ENCODE data around the gene B4GALT6. TPM values are rescaled to one million over a fixed set of nuclear protein-coding genes. Genes with fewer than 3 reads are reported as not detected.

Gene B4GALT6
- total RNA-seq, 1 donor from 2014 or later = 46.3 TPM

DNA sequence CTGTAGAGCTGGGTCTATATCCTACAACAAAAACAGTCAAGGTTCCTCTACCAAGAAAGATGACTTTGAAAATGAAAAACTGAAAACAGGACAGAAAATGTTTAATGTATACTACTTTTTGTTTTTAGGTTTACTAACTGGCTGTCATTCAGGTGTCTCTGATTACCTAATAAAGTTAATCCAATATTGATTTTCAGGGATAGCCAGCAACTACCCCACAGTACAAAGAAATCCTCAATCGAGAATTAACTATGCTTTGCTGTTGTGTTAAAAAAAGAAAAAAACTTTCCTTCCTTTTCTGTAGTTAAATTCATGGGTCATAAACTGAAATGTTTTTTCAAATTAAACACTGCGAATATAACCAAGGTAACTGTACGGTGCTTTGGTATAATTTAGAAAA is 46.9 kb downstream of the B4GALT6 start:
- DNase-seq (ENCODE audit: low spot score in 2 of 2, unreplicated experiment in 2 of 2) = no peak
- H3K4me1 Mint-ChIP-seq = no peaks in the 10 kb centered on the region
- H3K27ac Mint-ChIP-seq = no peak overlapping the region
- peaks cover 40% of the 10 kb centered on the region for H3K36me3 Mint-ChIP-seq
- peaks cover 11% of the 10 kb centered on the region for H3K9me3 Mint-ChIP-seq
- no peak overlapping the region for H3K4me3 Mint-ChIP-seq
- no peak for TF ChIP-seq CTCF (IDR thresholded peaks at IDR 0.05; ENCODE audit: unreplicated experiment)
- H3K27me3 Mint-ChIP-seq (ENCODE audit: low read depth) = no peaks in the 10 kb centered on the region

DNA sequence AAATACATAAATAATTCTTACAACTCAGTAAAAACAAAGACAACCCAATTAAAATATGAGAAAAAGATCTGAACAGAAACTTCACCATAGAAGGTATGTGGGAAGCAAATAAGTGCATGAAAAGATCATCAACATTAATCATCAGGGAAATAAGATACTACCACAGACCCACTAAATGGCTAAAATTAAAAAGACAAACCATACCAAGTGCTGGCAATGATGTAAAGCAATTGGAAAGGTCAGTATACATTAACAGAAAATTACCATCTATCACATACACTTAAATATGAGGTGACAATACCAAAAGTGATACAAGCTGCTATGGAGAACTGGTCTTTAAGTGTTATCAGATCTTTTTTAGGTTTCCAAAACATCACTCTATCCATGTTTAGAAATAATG is 48.0 kb downstream of the B4GALT6 start:
- H3K4me1 Mint-ChIP-seq = no peaks in the 10 kb centered on the region
- no peak for DNase-seq (ENCODE audit: low spot score in 2 of 2, unreplicated experiment in 2 of 2)
- peaks cover 11% of the 10 kb centered on the region for H3K9me3 Mint-ChIP-seq
- TF ChIP-seq CTCF (IDR thresholded peaks at IDR 0.05; ENCODE audit: unreplicated experiment) = no peak
- no peak overlapping the region for H3K4me3 Mint-ChIP-seq
- H3K27me3 Mint-ChIP-seq (ENCODE audit: low read depth) = no peaks in the 10 kb centered on the region
- H3K36me3 Mint-ChIP-seq = peaks cover 30% of the 10 kb centered on the region
- H3K27ac Mint-ChIP-seq = no peak overlapping the region

DNA sequence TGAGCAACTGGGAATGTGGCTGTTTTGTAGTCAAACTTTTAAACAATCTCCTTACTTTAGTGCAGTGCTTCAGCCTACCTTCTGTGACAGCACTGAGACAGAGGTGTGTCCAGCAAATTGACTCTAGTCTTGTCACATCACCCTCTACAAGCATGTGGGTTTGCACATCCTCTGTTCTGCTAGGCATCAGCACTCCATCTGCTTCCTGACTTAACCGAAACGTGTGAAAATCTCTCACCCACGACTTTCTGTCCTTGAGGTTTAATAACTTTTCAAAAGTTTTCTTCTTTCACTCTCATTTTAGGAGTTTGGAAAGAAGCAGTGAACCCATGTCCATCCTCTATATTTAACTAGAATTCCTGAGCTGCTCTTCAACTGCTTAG is 50.1 kb downstream of the B4GALT6 start:
- Mint-ChIP-seq H3K4me1 (no peaks in the 10 kb centered on the region), H3K27ac (no peak overlapping the region), H3K9me3 (peaks cover 11% of the 10 kb centered on the region), H3K36me3 (peaks cover 33% of the 10 kb centered on the region), H3K27me3 (ENCODE audit: low read depth) (no peaks in the 10 kb centered on the region), H3K4me3 (no peak overlapping the region)
- DNase-seq (ENCODE audit: low spot score in 2 of 2, unreplicated experiment in 2 of 2) = no peak
- TF ChIP-seq CTCF (IDR thresholded peaks at IDR 0.05; ENCODE audit: unreplicated experiment) = no peak

- H3K36me3 Mint-ChIP-seq = peaks cover 30% of the 10 kb centered on the region
- H3K27ac Mint-ChIP-seq = no peak overlapping the region
- H3K4me1 Mint-ChIP-seq = no peaks in the 10 kb centered on the region
Measured at GRCh38 chr18:31633392-31634330, 50.7 kb downstream of the B4GALT6 start.

DNA sequence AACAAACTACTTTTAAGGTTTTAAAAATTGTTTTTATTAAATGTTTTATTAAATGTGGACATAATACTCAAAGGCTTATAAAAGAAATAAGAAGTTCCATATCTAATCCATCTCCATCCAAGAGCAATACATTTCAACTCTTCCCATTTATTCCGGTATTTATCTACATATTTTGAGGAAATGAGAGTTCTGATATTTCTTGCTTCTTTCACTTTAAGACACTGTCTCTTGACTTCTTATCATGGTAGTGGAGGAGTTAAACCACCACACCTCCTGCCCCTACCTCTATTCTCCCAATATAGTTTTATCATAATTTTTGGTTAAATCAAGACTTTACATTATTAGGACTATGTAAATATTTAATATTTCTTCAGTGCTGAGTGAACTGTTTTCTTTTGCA is 52.0 kb downstream of the B4GALT6 start:
- no peak for TF ChIP-seq CTCF (IDR thresholded peaks at IDR 0.05; ENCODE audit: unreplicated experiment)
- DNase-seq (ENCODE audit: low spot score in 2 of 2, unreplicated experiment in 2 of 2) = no peak
- Mint-ChIP-seq H3K27ac (no peak overlapping the region), H3K4me3 (no peak overlapping the region), H3K4me1 (no peaks in the 10 kb centered on the region), H3K36me3 (peaks cover 33% of the 10 kb centered on the region), H3K27me3 (ENCODE audit: low read depth) (no peaks in the 10 kb centered on the region), H3K9me3 (peaks cover 8% of the 10 kb centered on the region)

More at GRCh38 chr18:31633392-31634330, 50.7 kb downstream of the B4GALT6 start:
- TF ChIP-seq CTCF (IDR thresholded peaks at IDR 0.05; ENCODE audit: unreplicated experiment) = no peak
- no peaks in the 10 kb centered on the region for H3K27me3 Mint-ChIP-seq (ENCODE audit: low read depth)
- DNase-seq (ENCODE audit: low spot score in 2 of 2, unreplicated experiment in 2 of 2) = no peak
- H3K4me3 Mint-ChIP-seq = no peak overlapping the region
- H3K9me3 Mint-ChIP-seq = peaks cover 11% of the 10 kb centered on the region

All from mesothelial cell of epicardium (in vitro differentiated cells).